ENCODE measurements around the gene PARP6.
"Not testable (repeated sequence)": the region's sequence is repeated elsewhere in the genome, so short reads cannot be mapped to it uniquely, and the experiment has no call there.

PARP6 gene

GRCh38 chr15:72280751-72281150 is 8.4 kb upstream of the PARP6 start:
- no peak for DNase-seq

GRCh38 chr15:72278737-72279136 is 6.4 kb upstream of the PARP6 start:
- no peak for DNase-seq

GRCh38 chr15:72276326-72276700 is 4.0 kb upstream of the PARP6 start:
- DNase-seq, result no peak

- not testable (repeated sequence) for DNase-seq
Observed at GRCh38 chr15:72275635-72276325, 3.4 kb upstream of the PARP6 start.

- DNase-seq, result no peak
Observed at GRCh38 chr15:72272997-72273352, 621 bp upstream of the PARP6 start.

GRCh38 chr15:72271895-72272212 is 500 bp downstream of the PARP6 start:
- no peak for DNase-seq

GRCh38 chr15:72271221-72271620 is 1.1 kb downstream of the PARP6 start:
- no peak for DNase-seq

- no peak for DNase-seq
Observed at GRCh38 chr15:72269739-72270138, 2.6 kb downstream of the PARP6 start.

GRCh38 chr15:72265031-72265430 is 7.3 kb downstream of the PARP6 start:
- DNase-seq, result no peak

GRCh38 chr15:72252663-72253299 is 19.6 kb downstream of the PARP6 start:
- DNase-seq, result no peak

- no peak for DNase-seq
Observed at GRCh38 chr15:72249142-72249810, 23.1 kb downstream of the PARP6 start.

GRCh38 chr15:72248514-72248913 is 23.8 kb downstream of the PARP6 start:
- DNase-seq, result no peak

GRCh38 chr15:72242775-72243370 is 29.5 kb downstream of the PARP6 start:
- no peak for DNase-seq

- no peak for DNase-seq
Observed at GRCh38 chr15:72239652-72240051, 32.7 kb downstream of the PARP6 start.

- no peak for DNase-seq
Observed at GRCh38 chr15:72238586-72238985, 33.8 kb downstream of the PARP6 start.

GRCh38 chr15:72237853-72238224 is 34.5 kb downstream of the PARP6 start:
- no peak for DNase-seq

GRCh38 chr15:72237029-72237852 is 35.1 kb downstream of the PARP6 start:
- DNase-seq, result peak; percentile 87

- DNase-seq, result no peak
Observed at GRCh38 chr15:72236381-72237003, 35.9 kb downstream of the PARP6 start.

- DNase-seq, result no peak
Observed at GRCh38 chr15:72235298-72235697, 37.1 kb downstream of the PARP6 start.

- no peak for DNase-seq
Observed at GRCh38 chr15:72233769-72234168, 38.6 kb downstream of the PARP6 start.

- DNase-seq, result peak; percentile 28
Observed at GRCh38 chr15:72231833-72232478, 40.4 kb downstream of the PARP6 start.
